Measurements from ENCODE around the gene ZDHHC24. TPM values are rescaled to one million over a fixed set of nuclear protein-coding genes. Genes with fewer than 3 reads are reported as not detected.

The ZDHHC24 gene
- total RNA-seq, 2 experiments from 2014 or later = 11.9 to 35.1 TPM

- H3K27ac ChIP-seq (ENCODE audit: low read depth, low read length, poor library complexity, severe bottlenecking) = no peak overlapping the region
- H3K9me3 ChIP-seq (ENCODE audit: low read length) = no peaks in the 10 kb centered on the region
- H3K9me2 ChIP-seq (ENCODE audit: insufficient read depth, low read length) = no peaks in the 10 kb centered on the region
- no peak overlapping the region for H3K4me3 ChIP-seq (ENCODE audit: low read depth, low read length, poor library complexity, severe bottlenecking)
- no peak for DNase-seq (ENCODE audit: low spot score)
- no peak overlapping the region for H2AFZ ChIP-seq (ENCODE audit: low read length)
- POLR2A ChIA-PET = no interaction called here
- peaks cover 9% of the 10 kb centered on the region for H3K36me3 ChIP-seq (ENCODE audit: insufficient read depth, low read length)
- intact Hi-C loops (cut with micrococcal nuclease; ENCODE audit: unreplicated experiment) = no loop called here
- BruUV-seq (replicated peaks) = no TSS peak
- no peaks in the 10 kb centered on the region for H3K79me2 ChIP-seq (ENCODE audit: insufficient read depth, low read depth, low read length)
- H4K20me1 ChIP-seq (ENCODE audit: insufficient read depth, low read length) = no peaks in the 10 kb centered on the region
- H3K4me1 ChIP-seq (ENCODE audit: insufficient read depth, low read length, poor library complexity, severe bottlenecking) = no peaks in the 10 kb centered on the region
- TF ChIP-seq CTCF (conservative IDR thresholded peaks at IDR 0.05; ENCODE audit: low read length) (no peak), EZH2phosphoT487 (IDR thresholded peaks at IDR 0.05; ENCODE audit: borderline replicate concordance, low read depth, low read length) (no peak)
- no peak overlapping the region for H3K4me2 ChIP-seq (ENCODE audit: low read length)
- CTCF ChIA-PET (ENCODE audit: unreplicated experiment) = no interaction called here
Observed at GRCh38 chr11:66531841-66532240, 14.0 kb downstream of the ZDHHC24 start.

- no peak overlapping the region for H3K4me3 ChIP-seq (ENCODE audit: low read depth, low read length, poor library complexity, severe bottlenecking)
- ChIA-PET CTCF (ENCODE audit: unreplicated experiment) (no interaction called here), POLR2A (no interaction called here)
- no peaks in the 10 kb centered on the region for H4K20me1 ChIP-seq (ENCODE audit: insufficient read depth, low read length)
- H3K4me2 ChIP-seq (ENCODE audit: low read length) = no peak overlapping the region
- no peak overlapping the region for H3K27ac ChIP-seq (ENCODE audit: low read depth, low read length, poor library complexity, severe bottlenecking)
- no peaks in the 10 kb centered on the region for H3K9me3 ChIP-seq (ENCODE audit: low read length)
- TF ChIP-seq CTCF (conservative IDR thresholded peaks at IDR 0.05; ENCODE audit: low read length) = no peak
- TF ChIP-seq EZH2phosphoT487 (IDR thresholded peaks at IDR 0.05; ENCODE audit: borderline replicate concordance, low read depth, low read length) = no peak
- no TSS peak for BruUV-seq (replicated peaks)
- 0 out of 2 replicates have a peak, but pooled peaks cover 6% of the 10 kb centered on the region for H3K36me3 ChIP-seq (ENCODE audit: insufficient read depth, low read length)
- H2AFZ ChIP-seq (ENCODE audit: low read length) = no peak overlapping the region
- no peak for DNase-seq (ENCODE audit: low spot score)
- H3K79me2 ChIP-seq (ENCODE audit: insufficient read depth, low read depth, low read length) = no peaks in the 10 kb centered on the region
- intact Hi-C loops (cut with micrococcal nuclease; ENCODE audit: unreplicated experiment) = no loop called here
- no peaks in the 10 kb centered on the region for H3K9me2 ChIP-seq (ENCODE audit: insufficient read depth, low read length)
- H3K4me1 ChIP-seq (ENCODE audit: insufficient read depth, low read length, poor library complexity, severe bottlenecking) = no peaks in the 10 kb centered on the region
Observed at GRCh38 chr11:66530927-66531709, 14.7 kb downstream of the ZDHHC24 start.

DNA sequence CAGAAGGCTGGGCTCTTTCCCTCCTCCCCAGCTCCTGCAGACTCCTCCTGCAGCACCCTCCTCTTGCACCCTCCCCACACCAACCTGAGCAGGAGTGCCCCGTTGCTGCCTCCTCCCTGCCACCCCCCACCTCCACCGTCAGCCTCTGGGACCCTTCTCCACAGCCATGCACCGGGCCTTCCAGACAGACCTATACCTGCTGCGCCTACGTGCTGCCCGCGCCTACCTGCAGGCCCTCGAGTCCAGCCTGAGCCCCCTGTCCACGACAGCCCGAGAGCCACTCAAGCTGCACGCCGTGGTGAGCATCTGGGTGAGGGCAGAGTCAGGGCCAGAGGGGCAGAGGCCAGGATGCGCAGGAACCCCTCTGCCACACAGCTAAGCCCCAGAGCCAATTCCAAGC is 16.2 kb downstream of the ZDHHC24 start:
- H3K9me2 ChIP-seq (ENCODE audit: insufficient read depth, low read length) = no peaks in the 10 kb centered on the region
- H3K9me3 ChIP-seq (ENCODE audit: low read length) = no peaks in the 10 kb centered on the region
- ChIA-PET POLR2A (no interaction called here), CTCF (ENCODE audit: unreplicated experiment) (no interaction called here)
- H3K27ac ChIP-seq (ENCODE audit: low read depth, low read length, poor library complexity, severe bottlenecking) = no peak overlapping the region
- H2AFZ ChIP-seq (ENCODE audit: low read length) = no peak overlapping the region
- H3K4me1 ChIP-seq (ENCODE audit: insufficient read depth, low read length, poor library complexity, severe bottlenecking) = no peaks in the 10 kb centered on the region
- H3K4me3 ChIP-seq (ENCODE audit: low read depth, low read length, poor library complexity, severe bottlenecking) = no peak overlapping the region
- no peak for TF ChIP-seq CTCF (conservative IDR thresholded peaks at IDR 0.05; ENCODE audit: low read length)
- TF ChIP-seq EZH2phosphoT487 (IDR thresholded peaks at IDR 0.05; ENCODE audit: borderline replicate concordance, low read depth, low read length) = no peak
- H3K36me3 ChIP-seq (ENCODE audit: insufficient read depth, low read length) = no peaks in the 10 kb centered on the region
- intact Hi-C loops (cut with micrococcal nuclease; ENCODE audit: unreplicated experiment) = no loop called here
- no peak for DNase-seq (ENCODE audit: low spot score)
- BruUV-seq (replicated peaks) = no TSS peak
- no peaks in the 10 kb centered on the region for H3K79me2 ChIP-seq (ENCODE audit: insufficient read depth, low read depth, low read length)
- no peak overlapping the region for H3K4me2 ChIP-seq (ENCODE audit: low read length)
- H4K20me1 ChIP-seq (ENCODE audit: insufficient read depth, low read length) = no peaks in the 10 kb centered on the region

All from OCI-LY7 (cell line).